ENCODE data around the gene CST9L.

CST9L gene

DNA sequence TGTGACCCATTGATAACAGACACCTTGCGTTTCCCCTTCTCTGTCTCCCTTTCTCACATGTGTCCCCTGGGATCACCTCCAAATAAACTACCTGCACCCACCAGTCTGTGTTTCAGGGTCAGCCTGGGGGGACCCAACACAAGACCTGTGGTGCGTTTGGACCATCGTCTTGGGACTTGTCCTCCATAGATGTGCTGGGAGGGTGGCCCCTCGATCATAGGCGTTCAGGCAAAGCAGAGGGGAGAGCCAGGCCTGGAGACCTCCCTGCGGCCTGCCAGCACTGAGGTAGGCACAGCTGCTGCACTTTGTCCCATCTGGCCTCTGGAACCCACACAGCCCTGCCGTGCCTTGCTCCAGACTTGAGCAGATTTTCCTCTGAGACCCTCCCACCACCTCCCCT, 19.3 kb upstream of the CST9L start:
- TF ChIP-seq, protein P1, sequence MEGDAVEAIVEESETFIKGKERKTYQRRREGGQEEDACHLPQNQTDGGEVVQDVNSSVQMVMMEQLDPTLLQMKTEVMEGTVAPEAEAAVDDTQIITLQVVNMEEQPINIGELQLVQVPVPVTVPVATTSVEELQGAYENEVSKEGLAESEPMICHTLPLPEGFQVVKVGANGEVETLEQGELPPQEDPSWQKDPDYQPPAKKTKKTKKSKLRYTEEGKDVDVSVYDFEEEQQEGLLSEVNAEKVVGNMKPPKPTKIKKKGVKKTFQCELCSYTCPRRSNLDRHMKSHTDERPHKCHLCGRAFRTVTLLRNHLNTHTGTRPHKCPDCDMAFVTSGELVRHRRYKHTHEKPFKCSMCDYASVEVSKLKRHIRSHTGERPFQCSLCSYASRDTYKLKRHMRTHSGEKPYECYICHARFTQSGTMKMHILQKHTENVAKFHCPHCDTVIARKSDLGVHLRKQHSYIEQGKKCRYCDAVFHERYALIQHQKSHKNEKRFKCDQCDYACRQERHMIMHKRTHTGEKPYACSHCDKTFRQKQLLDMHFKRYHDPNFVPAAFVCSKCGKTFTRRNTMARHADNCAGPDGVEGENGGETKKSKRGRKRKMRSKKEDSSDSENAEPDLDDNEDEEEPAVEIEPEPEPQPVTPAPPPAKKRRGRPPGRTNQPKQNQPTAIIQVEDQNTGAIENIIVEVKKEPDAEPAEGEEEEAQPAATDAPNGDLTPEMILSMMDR (conservative IDR thresholded peaks at IDR 0.05; ENCODE audit: low read depth, low read length): no peak
- H3K4me3 ChIP-seq (ENCODE audit: low read length): no peak overlapping the region
- no peak for DNase-seq (ENCODE audit: low read depth)

DNA sequence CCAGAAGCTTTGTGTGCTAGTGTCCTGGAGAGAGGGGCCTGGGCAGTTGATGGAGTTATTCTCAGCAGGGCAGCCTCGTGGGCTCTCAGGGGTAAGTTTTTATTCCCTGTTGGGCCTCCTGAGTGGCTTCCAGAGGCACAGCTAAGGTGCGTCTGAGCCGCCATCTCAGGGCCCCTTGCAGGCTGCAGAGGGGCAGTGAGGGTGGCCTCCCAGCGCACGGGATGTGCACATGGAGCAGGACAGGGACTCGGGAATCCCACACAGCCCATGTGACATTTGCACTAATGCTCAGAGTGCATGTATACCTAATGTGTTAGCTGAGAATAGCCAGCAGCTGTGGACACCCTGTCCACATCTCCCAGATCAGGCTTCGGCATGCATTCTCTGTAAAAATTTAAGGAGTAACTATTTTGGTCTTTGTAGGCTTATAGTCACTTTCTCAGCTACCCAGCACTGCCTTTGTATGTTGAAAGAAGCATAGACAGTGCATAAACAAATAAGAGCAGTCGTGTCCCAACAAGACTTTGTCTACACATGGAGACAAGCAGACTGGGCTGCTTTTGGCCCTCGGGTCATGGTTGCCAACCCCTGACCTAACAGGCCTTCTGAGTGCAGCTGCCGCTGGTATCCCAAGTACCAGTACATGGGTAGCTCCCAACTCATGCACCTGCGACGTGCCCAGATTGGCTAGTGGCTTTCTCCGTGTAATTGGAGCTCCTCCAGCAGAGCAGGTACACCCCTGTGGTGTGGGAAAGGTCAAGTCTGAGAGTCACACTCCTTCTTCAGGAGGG, 18.6 kb upstream of the CST9L start:
- no peak for DNase-seq (ENCODE audit: low read depth)
- TF ChIP-seq, protein P1 (conservative IDR thresholded peaks at IDR 0.05; ENCODE audit: low read depth, low read length): no peak
- no peak overlapping the region for H3K4me3 ChIP-seq (ENCODE audit: low read length)

- no peak for DNase-seq (ENCODE audit: low read depth)
- no peak overlapping the region for H3K4me3 ChIP-seq (ENCODE audit: low read length)
- TF ChIP-seq, protein P1 (conservative IDR thresholded peaks at IDR 0.05; ENCODE audit: low read depth, low read length): no peak
These were observed 17.8 kb upstream of the CST9L start for GRCh38 chr20:23585808-23586734.

DNA sequence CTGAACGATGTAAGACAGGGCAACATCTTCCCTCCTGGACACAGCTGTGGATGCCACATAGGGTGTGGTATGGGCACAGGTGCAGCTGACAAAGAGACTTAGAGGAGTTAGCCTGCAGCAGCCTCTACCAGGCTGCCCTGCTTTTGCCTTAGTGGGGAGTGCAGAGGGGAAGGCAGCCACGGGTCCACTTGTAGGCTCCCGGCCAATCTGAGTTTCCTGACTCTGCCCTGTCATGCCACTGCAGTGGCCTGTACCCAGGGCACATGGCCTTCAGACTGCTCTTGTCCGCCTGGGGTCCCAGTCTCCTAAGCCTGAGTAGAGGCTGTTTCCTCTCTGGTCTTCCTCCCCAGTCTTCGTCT, 17.1 kb upstream of the CST9L start:
- TF ChIP-seq, protein P1 (conservative IDR thresholded peaks at IDR 0.05; ENCODE audit: low read depth, low read length): no peak
- no peak overlapping the region for H3K4me3 ChIP-seq (ENCODE audit: low read length)
- DNase-seq (ENCODE audit: low read depth): no peak

- TF ChIP-seq, protein P1 (conservative IDR thresholded peaks at IDR 0.05; ENCODE audit: low read depth, low read length): no peak
- H3K4me3 ChIP-seq (ENCODE audit: low read length): no peak overlapping the region
- no peak for DNase-seq (ENCODE audit: low read depth)
These were observed 16.3 kb upstream of the CST9L start for GRCh38 chr20:23584434-23585199.

DNA sequence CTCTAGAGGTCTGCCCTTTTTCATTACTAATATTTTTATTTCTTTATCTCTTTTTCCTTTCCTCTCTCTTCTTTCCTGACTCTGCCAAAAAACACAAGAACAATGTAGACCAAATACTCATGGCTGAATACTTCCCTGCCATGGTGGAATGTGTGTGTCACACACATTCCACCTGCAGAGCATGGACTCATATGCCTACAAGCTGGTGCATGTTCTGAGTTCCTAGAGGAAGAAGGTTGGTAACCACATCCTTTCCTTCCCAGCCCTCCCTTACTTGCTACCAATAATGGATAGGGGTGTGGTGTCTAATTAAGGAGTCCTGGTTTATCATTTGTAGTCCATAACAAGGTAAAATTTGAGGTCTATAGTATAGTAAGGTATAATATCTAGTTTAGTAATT, 15.2 kb upstream of the CST9L start:
- H3K4me3 ChIP-seq (ENCODE audit: low read length): no peak overlapping the region
- TF ChIP-seq, protein P1 (conservative IDR thresholded peaks at IDR 0.05; ENCODE audit: low read depth, low read length): no peak
- DNase-seq (ENCODE audit: low read depth): no peak
